Kidney (tissue), 14 donors: ENCODE measurements around the gene CPE. TPM values are rescaled to one million over a fixed set of nuclear protein-coding genes. Genes with fewer than 3 reads are reported as not detected.

Source experiments
- DNase-seq, 5 donors: peaks; one replicate each; pipeline ENCODE4 v3.0.0-alpha.2; 2013 to 2020
- FAIRE-seq: peaks from 2 replicates; lab custom pipeline; 2012; peaks lifted over from hg19 to GRCh38; lab: Jason Lieb, UNC
- H3K27ac ChIP-seq, 2 donors: one replicate each; pipeline ENCODE4 v1.7.0; 2013; ENCODE audit warnings: low read depth in 2 of 2, low read length in 2 of 2, inconsistent platforms in 1 of 2
- H3K27me3 ChIP-seq: one replicate; pipeline ENCODE4 v1.7.1; 2013; ENCODE audit warnings: low read length, inconsistent platforms; ENCODE audit not compliant: control insufficient read depth, insufficient read depth
- H3K36me3 ChIP-seq, 3 donors: one replicate each; pipeline versions ENCODE4 v1.7.0 to v1.7.1; 2013; ENCODE audit warnings: low read length in 3 of 3, control low read depth in 1 of 3, inconsistent platforms in 1 of 3; ENCODE audit not compliant: insufficient read depth in 3 of 3, control insufficient read depth in 2 of 3
- H3K4me1 ChIP-seq, 3 donors: one replicate each; pipeline versions ENCODE4 v1.7.0 to v1.7.1; 2013; ENCODE audit warnings: low read length in 3 of 3, inconsistent platforms in 1 of 3, low read depth in 1 of 3; ENCODE audit not compliant: control insufficient read depth in 2 of 3, insufficient read depth in 2 of 3
- H3K4me3 ChIP-seq, 3 donors: one replicate each; pipeline versions ENCODE4 v1.7.0 to v1.8.1; 2013; ENCODE audit warnings: low read length in 3 of 3, control low read depth in 1 of 3, inconsistent platforms in 1 of 3
- H3K9ac ChIP-seq, 3 donors: one replicate each; pipeline versions ENCODE4 v1.7.0 to v1.7.1; 2013; ENCODE audit warnings: low read length in 3 of 3, control low read depth in 1 of 3, inconsistent platforms in 1 of 3
- H3K9me3 ChIP-seq, 3 donors: one replicate each; pipeline versions ENCODE4 v1.7.0 to v1.7.1; 2013; ENCODE audit warnings: low read length in 3 of 3, control low read depth in 1 of 3, inconsistent platforms in 1 of 3; ENCODE audit not compliant: control insufficient read depth in 2 of 3, insufficient read depth in 1 of 3
- CTCF ChIP-seq: IDR thresholded peaks from 3 replicates; pipeline ENCODE4 v1.5.1; 2012; ENCODE audit warnings: mild to moderate bottlenecking, moderate library complexity, borderline replicate concordance; ENCODE audit not compliant: insufficient read depth; ENCODE audit errors: extremely low read depth
- intact Hi-C: fragments of 100-400 bp; cut with DNase I; formaldehyde crosslinking; loops from one replicate; pipeline ENCODE4 v1.11.1; 2022
- polyA plus RNA-seq: library from polyadenylated mRNA; stranded (reverse); fragments of 350-450 nt; fragmentation: Illumina TruSeq; extraction: RNeasy Lipid Tissue Mini Kit (QIAGEN cat#74804); gene quantifications from one replicate; pipeline ENCODE4 v1.2.3, GENCODE V29; 2014; ENCODE audit warnings: low read depth, low replicate concordance; ENCODE audit not compliant: insufficient read depth
- total RNA-seq: library from RNA; stranded (reverse); fragmentation: NEBNext Ultra II Directional; extraction: Animal tissue kit (Norgen Biotek cat#: 25700); gene quantifications from one replicate; pipeline ENCODE4 v1.2.1, GENCODE V29; 2021
- donor health status: control.
- donor health status: control.
- donor health status: control.
- donor health status: control.
- donor health status: control.
- donor health status: DM: yes; HTN: yes; CAD: no.
- donor health status: Normal renal cell carcinoma (clear cell type).

Gene CPE
- total and polyA plus RNA-seq, 2 donors from 2014 or later = 24.2 to 87.7 TPM

GRCh38 chr4:165415910-165416309, 37.1 kb downstream of the CPE start:
- no peaks in the 10 kb centered on the region for H3K4me1 ChIP-seq
- FAIRE-seq = no peak

GRCh38 chr4:165418073-165418472, 39.3 kb downstream of the CPE start:
- H3K27ac ChIP-seq = no peak overlapping the region
- no peaks in the 10 kb centered on the region for H3K27me3 ChIP-seq
- TF ChIP-seq CTCF = no peak
- intact Hi-C loops = no loop called here
- H3K4me3 ChIP-seq = no peak overlapping the region
- no peaks in the 10 kb centered on the region for H3K9me3 ChIP-seq
- FAIRE-seq = no peak
- no peaks in the 10 kb centered on the region for H3K4me1 ChIP-seq
- H3K9ac ChIP-seq = no peak overlapping the region
- no peaks in the 10 kb centered on the region for H3K36me3 ChIP-seq
- DNase-seq = no peak

More at GRCh38 chr4:165415910-165416309, 37.1 kb downstream of the CPE start:
- no peak overlapping the region for H3K27ac ChIP-seq
- no peaks in the 10 kb centered on the region for H3K9me3 ChIP-seq
- no peak overlapping the region for H3K9ac ChIP-seq
- no peaks in the 10 kb centered on the region for H3K36me3 ChIP-seq
- TF ChIP-seq CTCF = no peak
- intact Hi-C loops = no loop called here
- no peaks in the 10 kb centered on the region for H3K27me3 ChIP-seq
- no peak overlapping the region for H3K4me3 ChIP-seq
- peak in 3 of 5 donors; percentile 28 to 76 (median 69) for DNase-seq

- TF ChIP-seq CTCF = no peak
- no peak overlapping the region for H3K4me3 ChIP-seq
- no peaks in the 10 kb centered on the region for H3K27me3 ChIP-seq
- no peak for DNase-seq
- no peak overlapping the region for H3K27ac ChIP-seq
- no peak overlapping the region for H3K9ac ChIP-seq
- H3K4me1 ChIP-seq = no peaks in the 10 kb centered on the region
- H3K36me3 ChIP-seq = no peaks in the 10 kb centered on the region
- FAIRE-seq = no peak
- intact Hi-C loops = no loop called here
- H3K9me3 ChIP-seq = peaks cover 0 to 7% (median 3%) of the 10 kb centered on the region in 3 donors
Observed at GRCh38 chr4:165425629-165426028, 46.8 kb downstream of the CPE start.

GRCh38 chr4:165426331-165426730, 47.5 kb downstream of the CPE start:
- DNase-seq = no peak
- Histone ChIP-seq H3K4me1 (no peaks in the 10 kb centered on the region), H3K4me3 (no peak overlapping the region), H3K27me3 (no peaks in the 10 kb centered on the region), H3K9ac (no peak overlapping the region), H3K27ac (no peak overlapping the region), H3K9me3 (peaks cover 0 to 7% (median 3%) of the 10 kb centered on the region in 3 donors), H3K36me3 (no peaks in the 10 kb centered on the region)
- intact Hi-C loops = no loop called here
- TF ChIP-seq CTCF = no peak
- FAIRE-seq = no peak
